Colonic mucosa (tissue), 4 donors: Measurements from ENCODE around the gene ADAM10. TPM values are rescaled to one million over a fixed set of nuclear protein-coding genes. Genes with fewer than 3 reads are reported as not detected.

Experiments
- DNase-seq: peaks from one replicate; pipeline ENCODE4 v3.0.0-alpha.2; 2020
- H3K27ac ChIP-seq: fragments of 200-600 bp; one replicate; pipeline ENCODE4 v1.8.0; 2021
- H3K27me3 ChIP-seq: fragments of 200-600 bp; one replicate; pipeline ENCODE4 v1.8.0; 2021
- H3K36me3 ChIP-seq: fragments of 200-600 bp; one replicate; pipeline ENCODE4 v1.8.0; 2021
- H3K4me1 ChIP-seq: fragments of 200-600 bp; one replicate; pipeline ENCODE4 v1.8.0; 2021; ENCODE audit warnings: mild to moderate bottlenecking
- H3K4me3 ChIP-seq: fragments of 200-600 bp; one replicate; pipeline ENCODE4 v1.8.0; 2021
- H3K9ac ChIP-seq, 2 donors: one replicate each; pipeline ENCODE4 v1.7.0; 2013; ENCODE audit warnings: control low read depth in 2 of 2, low read depth in 2 of 2, low read length in 2 of 2
- H3K9me3 ChIP-seq: fragments of 200-600 bp; one replicate; pipeline ENCODE4 v1.8.0; 2021
- CTCF ChIP-seq: fragments of 200-600 bp; IDR thresholded peaks from one replicate; pipeline ENCODE4 v1.8.0; 2022; ENCODE audit warnings: antibody characterized with exemption, mild to moderate bottlenecking
- intact Hi-C: fragments of 100-400 bp; cut with DNase I; formaldehyde crosslinking; loops from one replicate; pipeline ENCODE4 v1.14.1; 2022
- total RNA-seq, 2 donors: library from RNA; stranded (reverse); fragmentation: NEBNext Ultra II Directional in 1 of 2; extraction: Animal tissue kit (Norgen Biotek cat#: 25700) in 1 of 2; gene quantifications; one replicate each; pipeline ENCODE4 v1.2.1, GENCODE V29; 2021
- donor health status: healthy.
- donor health status: DM: no; HTN: no; CAD: no.
- donor health status: DM: no; HTN: no; CAD: no.

ADAM10 gene
- total RNA-seq, 2 donors from 2014 or later = 115 to 176 TPM

GRCh38 chr15:58716027-58716426 lies 33.5 kb downstream of the ADAM10 start:
- no peak for DNase-seq
- no peaks in the 10 kb centered on the region for H3K36me3 ChIP-seq

DNA sequence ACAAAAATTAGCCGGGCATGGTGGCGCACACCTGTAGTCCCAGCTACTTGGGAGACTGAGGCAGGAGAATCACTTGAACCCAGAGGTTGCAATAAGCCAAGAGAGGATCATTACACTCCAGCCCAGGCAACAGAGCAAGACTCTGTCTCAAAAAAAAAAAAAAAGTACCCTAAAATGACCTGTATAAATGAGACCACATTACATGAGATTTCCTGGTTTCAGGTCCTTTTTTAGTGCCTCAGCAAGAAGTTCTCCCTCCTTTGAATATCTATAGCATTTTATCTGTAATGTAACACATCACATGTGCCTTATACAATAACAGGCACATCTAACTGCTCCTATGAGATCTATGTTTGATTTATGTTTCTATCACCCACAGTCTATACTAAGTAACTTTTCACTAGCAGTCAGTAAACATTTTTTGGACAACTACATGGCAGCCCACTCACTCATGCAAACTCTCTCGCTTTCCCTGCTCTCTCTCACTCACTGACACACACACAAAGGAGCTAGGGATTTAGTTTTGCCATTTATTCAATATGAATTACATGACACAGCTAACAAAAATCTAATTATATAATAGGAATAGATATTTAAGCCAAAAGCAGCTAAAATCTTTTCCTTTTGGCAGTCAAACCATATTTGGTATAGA lies 34.1 kb downstream of the ADAM10 start:
- DNase-seq = no peak
- no peak for TF ChIP-seq CTCF
- Histone ChIP-seq H3K27ac (no peak overlapping the region), H3K9ac (no peak overlapping the region), H3K27me3 (no peaks in the 10 kb centered on the region), H3K36me3 (no peaks in the 10 kb centered on the region), H3K4me3 (no peak overlapping the region), H3K4me1 (no peaks in the 10 kb centered on the region), H3K9me3 (no peaks in the 10 kb centered on the region)
- intact Hi-C loops = no loop called here

More at GRCh38 chr15:58716027-58716426, 33.5 kb downstream of the ADAM10 start:
- no peak overlapping the region for H3K9ac ChIP-seq
- no peaks in the 10 kb centered on the region for H3K4me1 ChIP-seq
- H3K27ac ChIP-seq = no peak overlapping the region
- no peaks in the 10 kb centered on the region for H3K9me3 ChIP-seq
- H3K27me3 ChIP-seq = no peaks in the 10 kb centered on the region
- no peak overlapping the region for H3K4me3 ChIP-seq
- intact Hi-C loops = no loop called here
- no peak for TF ChIP-seq CTCF

DNA sequence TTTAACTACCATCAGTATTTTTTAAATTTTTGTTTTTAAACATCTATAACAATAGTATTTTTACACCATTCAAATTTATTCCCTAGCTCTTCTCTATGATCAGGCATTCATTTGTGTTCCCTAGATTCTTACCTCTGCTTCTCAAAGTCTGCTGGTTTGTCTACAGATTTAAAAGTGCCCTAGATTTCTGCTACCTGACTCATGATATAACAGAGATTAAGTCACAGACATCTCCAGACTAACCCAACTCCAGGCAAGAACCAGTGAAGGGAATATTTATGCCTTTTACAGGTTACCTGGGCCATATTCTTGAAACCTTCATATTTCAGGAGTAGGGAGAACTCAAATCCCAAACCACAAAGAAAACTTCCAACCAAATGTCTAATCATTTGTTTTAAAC lies 38.8 kb downstream of the ADAM10 start:
- Histone ChIP-seq H3K4me1 (no peaks in the 10 kb centered on the region), H3K27ac (no peak overlapping the region), H3K27me3 (no peaks in the 10 kb centered on the region), H3K9ac (no peak overlapping the region), H3K4me3 (no peak overlapping the region), H3K9me3 (no peaks in the 10 kb centered on the region), H3K36me3 (no peaks in the 10 kb centered on the region)
- no peak for DNase-seq
- intact Hi-C loops = no loop called here
- TF ChIP-seq CTCF = no peak

DNA sequence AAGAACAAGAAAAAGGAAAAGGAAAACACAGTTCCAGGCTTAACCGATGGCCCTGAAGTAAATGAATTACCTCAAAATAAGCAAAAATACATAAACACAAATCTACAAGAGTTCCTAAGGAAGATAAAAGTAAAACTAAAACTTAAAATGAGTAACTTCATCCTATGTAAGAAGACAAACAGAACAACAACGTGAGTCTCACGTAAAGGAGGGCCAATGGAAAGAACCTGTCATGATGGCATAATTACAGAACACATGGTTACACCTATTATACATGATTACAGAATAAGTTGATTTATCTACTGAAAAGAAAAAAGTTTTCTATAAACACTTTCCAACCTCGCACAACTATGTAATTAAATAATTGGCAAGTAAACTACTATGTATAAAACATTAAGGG lies 42.1 kb downstream of the ADAM10 start:
- no peaks in the 10 kb centered on the region for H3K9me3 ChIP-seq
- intact Hi-C loops = no loop called here
- no peaks in the 10 kb centered on the region for H3K4me1 ChIP-seq
- no peak overlapping the region for H3K4me3 ChIP-seq
- DNase-seq = no peak
- no peak overlapping the region for H3K9ac ChIP-seq
- no peaks in the 10 kb centered on the region for H3K36me3 ChIP-seq
- no peaks in the 10 kb centered on the region for H3K27me3 ChIP-seq
- no peak overlapping the region for H3K27ac ChIP-seq
- TF ChIP-seq CTCF = no peak

DNA sequence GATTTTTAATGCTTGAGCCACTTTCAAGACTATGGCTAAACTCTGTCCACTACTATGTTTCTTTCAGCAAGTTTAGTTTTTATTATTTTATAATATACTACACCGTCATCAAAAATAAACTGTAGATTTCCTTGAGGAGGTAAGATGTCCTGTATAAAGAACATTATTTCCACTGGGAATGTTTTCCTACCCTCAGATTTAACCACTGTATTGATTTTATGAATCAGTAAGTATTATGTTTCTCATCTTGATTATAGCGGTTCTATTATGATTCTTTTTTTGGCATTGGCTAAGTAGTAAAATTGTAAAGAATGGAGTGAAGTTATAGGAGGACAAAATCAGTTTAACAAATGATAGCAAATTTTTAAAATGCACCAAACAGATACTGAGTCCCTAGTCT lies 44.4 kb downstream of the ADAM10 start:
- no peak overlapping the region for H3K4me3 ChIP-seq
- no peak for DNase-seq
- H3K27ac ChIP-seq = no peak overlapping the region
- TF ChIP-seq CTCF = no peak
- intact Hi-C loops = no loop called here
- no peaks in the 10 kb centered on the region for H3K9me3 ChIP-seq
- no peaks in the 10 kb centered on the region for H3K27me3 ChIP-seq
- no peaks in the 10 kb centered on the region for H3K4me1 ChIP-seq
- no peak overlapping the region for H3K9ac ChIP-seq
- H3K36me3 ChIP-seq = no peaks in the 10 kb centered on the region
